Neural cell (in vitro differentiated cells): ENCODE results near the gene ACOXL. TPM values are rescaled to one million over a fixed set of nuclear protein-coding genes. Genes with fewer than 3 reads are reported as not detected.

Experiments used
- H2AFZ ChIP-seq: fragments of 200-600, 300-800 bp; sonication (generic), shearing (Covaris generic); 2 replicates; pipeline ENCODE4 v1.6.0; 2014; ENCODE audit warnings: low read depth, mild to moderate bottlenecking, antibody characterized with exemption, low read length, moderate library complexity
- H3F3A ChIP-seq: fragments of 200-600 bp; shearing (Covaris generic); 2 replicates; pipeline ENCODE4 v1.6.1; 2016; ENCODE audit warnings: mild to moderate bottlenecking, moderate library complexity, mixed read lengths, antibody characterized with exemption, low read length; ENCODE audit not compliant: insufficient read depth, poor library complexity, severe bottlenecking
- H3K27ac ChIP-seq: fragments of 200-600, 300-800 bp; sonication (generic), shearing (Covaris generic); 2 replicates; pipeline ENCODE4 v1.5.1; 2014; ENCODE audit warnings: mild to moderate bottlenecking, low read length, moderate library complexity
- H3K27me3 ChIP-seq: fragments of 300-800, 200-600 bp; sonication (generic), shearing (Covaris generic); 2 replicates; pipeline ENCODE4 v1.6.0; 2014; ENCODE audit warnings: mild to moderate bottlenecking, low read depth, low read length, moderate library complexity; ENCODE audit not compliant: insufficient read depth
- H3K36me3 ChIP-seq: fragments of 300-800, 200-600 bp; sonication (generic), shearing (Covaris generic); 2 replicates; pipeline ENCODE4 v1.5.1; 2014; ENCODE audit warnings: mild to moderate bottlenecking, antibody characterized with exemption, low read length, moderate library complexity; ENCODE audit not compliant: insufficient read depth
- H3K4me2 ChIP-seq: fragments of 300-800, 200-600 bp; sonication (generic), shearing (Covaris generic); 2 replicates; pipeline ENCODE4 v1.6.0; 2014; ENCODE audit warnings: mild to moderate bottlenecking, low read length
- H3K4me3 ChIP-seq: fragments of 300-800, 200-600 bp; sonication (generic), shearing (Covaris generic); 2 replicates; pipeline ENCODE4 v1.5.1; 2014; ENCODE audit warnings: mild to moderate bottlenecking, low read length, moderate library complexity
- H3K79me2 ChIP-seq: fragments of 200-600 bp; shearing (Covaris generic); replicated peaks from 2 replicates; pipeline ENCODE4 v1.6.0; 2014; ENCODE audit warnings: mild to moderate bottlenecking, low read length, moderate library complexity; ENCODE audit not compliant: insufficient read depth
- H3K9ac ChIP-seq: fragments of 300-800, 200-600 bp; sonication (generic), shearing (Covaris generic); 2 replicates; pipeline ENCODE4 v1.6.1; 2016; ENCODE audit warnings: mild to moderate bottlenecking, low read length, mixed read lengths
- H3K9me2 ChIP-seq: fragments of 200-600 bp; shearing (Covaris generic); 2 replicates; pipeline ENCODE4 v1.6.1; 2016; ENCODE audit warnings: mild to moderate bottlenecking, low read length, mixed read lengths; ENCODE audit not compliant: insufficient read depth
- H3K9me3 ChIP-seq: fragments of 200-600, 300-800 bp; sonication (generic), shearing (Covaris generic); 2 replicates; pipeline ENCODE4 v1.6.1; 2016; ENCODE audit warnings: mild to moderate bottlenecking, mixed run types, low read length, moderate library complexity, mixed read lengths
- H4K20me1 ChIP-seq: fragments of 200-600 bp; shearing (Covaris generic); 2 replicates; pipeline ENCODE4 v1.6.1; 2016; ENCODE audit warnings: mild to moderate bottlenecking, mixed run types; ENCODE audit not compliant: insufficient read depth
- CTCF ChIP-seq: fragments of 450-650 bp; IDR thresholded peaks from 2 replicates; pipeline ENCODE4 v1.5.1; 2014; ENCODE audit warnings: antibody characterized with exemption, mild to moderate bottlenecking, moderate library complexity; ENCODE audit not compliant: poor library complexity, severe bottlenecking
- EP300 ChIP-seq: fragments of 450-650 bp; conservative IDR thresholded peaks from 2 replicates; pipeline ENCODE4 v1.6.1; 2014; ENCODE audit warnings: antibody characterized with exemption, mild to moderate bottlenecking, moderate library complexity; ENCODE audit not compliant: poor library complexity, severe bottlenecking
- EZH2 ChIP-seq: fragments of 200-600, 300-800 bp; shearing (Covaris generic), sonication (generic); IDR thresholded peaks from 2 replicates; pipeline ENCODE4 v1.6.1; 2014; ENCODE audit warnings: antibody characterized with exemption, low read length, borderline replicate concordance, mild to moderate bottlenecking; ENCODE audit not compliant: insufficient read depth, poor library complexity, severe bottlenecking
- MXI1 ChIP-seq: fragments of 450-650 bp; conservative IDR thresholded peaks from 2 replicates; pipeline ENCODE4 v1.6.1; 2014; ENCODE audit warnings: antibody characterized with exemption, mild to moderate bottlenecking; ENCODE audit not compliant: poor library complexity, severe bottlenecking
- POLR2AphosphoS5 ChIP-seq: IDR thresholded peaks from 2 replicates; pipeline ENCODE4 v1.6.1; 2012
- RAD21 ChIP-seq: fragments of 450-650 bp; conservative IDR thresholded peaks from 2 replicates; pipeline ENCODE4 v1.6.1; 2014; ENCODE audit warnings: antibody characterized with exemption, mild to moderate bottlenecking, moderate library complexity
- SMC3 ChIP-seq: fragments of 450-650 bp; conservative IDR thresholded peaks from 2 replicates; pipeline ENCODE4 v1.6.1; 2014; ENCODE audit warnings: antibody characterized with exemption, mild to moderate bottlenecking, moderate library complexity; ENCODE audit not compliant: poor library complexity
- TAF1 ChIP-seq: IDR thresholded peaks from 2 replicates; pipeline ENCODE4 v1.6.1; 2012; ENCODE audit warnings: low read depth
- polyA plus RNA-seq: library from polyadenylated mRNA; depleted of rRNA; stranded (reverse); fragments of >200 nt; gene quantifications from 2 replicates; pipeline ENCODE4 v1.2.3, GENCODE V29; 2014
- TF ChIP-seq, protein P1 (sequence below): IDR thresholded peaks from 2 replicates; pipeline ENCODE4 v1.6.1; 2012; ENCODE audit warnings: borderline replicate concordance

The ACOXL gene
- polyA plus RNA-seq, 1 donor from 2014 or later = not detected

DNA sequence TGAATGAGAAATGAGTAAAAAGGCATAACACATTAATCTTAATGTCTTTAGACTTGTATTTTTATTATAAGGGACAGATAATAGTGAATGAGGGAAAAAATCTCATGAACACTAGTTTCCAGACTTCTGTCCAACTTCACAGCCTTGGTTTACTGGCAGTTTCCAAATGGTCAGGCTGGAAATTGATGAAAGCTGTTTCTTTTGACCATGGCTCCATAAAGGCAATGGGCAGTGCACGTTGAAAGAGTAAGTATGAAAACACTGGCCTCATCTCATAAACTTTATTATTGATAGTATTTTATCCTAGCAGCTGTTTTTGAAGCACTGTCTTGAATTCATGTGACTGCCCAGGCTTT is 411.4 kb downstream of the ACOXL start:
- H3K4me3 ChIP-seq = no peak overlapping the region
- no peaks in the 10 kb centered on the region for H4K20me1 ChIP-seq
- no peak overlapping the region for H3K9ac ChIP-seq
- H3K9me3 ChIP-seq = no peaks in the 10 kb centered on the region
- no peak for TF ChIP-seq EP300
- TF ChIP-seq MXI1 = no peak
- no peak for TF ChIP-seq RAD21
- TF ChIP-seq, protein P1, sequence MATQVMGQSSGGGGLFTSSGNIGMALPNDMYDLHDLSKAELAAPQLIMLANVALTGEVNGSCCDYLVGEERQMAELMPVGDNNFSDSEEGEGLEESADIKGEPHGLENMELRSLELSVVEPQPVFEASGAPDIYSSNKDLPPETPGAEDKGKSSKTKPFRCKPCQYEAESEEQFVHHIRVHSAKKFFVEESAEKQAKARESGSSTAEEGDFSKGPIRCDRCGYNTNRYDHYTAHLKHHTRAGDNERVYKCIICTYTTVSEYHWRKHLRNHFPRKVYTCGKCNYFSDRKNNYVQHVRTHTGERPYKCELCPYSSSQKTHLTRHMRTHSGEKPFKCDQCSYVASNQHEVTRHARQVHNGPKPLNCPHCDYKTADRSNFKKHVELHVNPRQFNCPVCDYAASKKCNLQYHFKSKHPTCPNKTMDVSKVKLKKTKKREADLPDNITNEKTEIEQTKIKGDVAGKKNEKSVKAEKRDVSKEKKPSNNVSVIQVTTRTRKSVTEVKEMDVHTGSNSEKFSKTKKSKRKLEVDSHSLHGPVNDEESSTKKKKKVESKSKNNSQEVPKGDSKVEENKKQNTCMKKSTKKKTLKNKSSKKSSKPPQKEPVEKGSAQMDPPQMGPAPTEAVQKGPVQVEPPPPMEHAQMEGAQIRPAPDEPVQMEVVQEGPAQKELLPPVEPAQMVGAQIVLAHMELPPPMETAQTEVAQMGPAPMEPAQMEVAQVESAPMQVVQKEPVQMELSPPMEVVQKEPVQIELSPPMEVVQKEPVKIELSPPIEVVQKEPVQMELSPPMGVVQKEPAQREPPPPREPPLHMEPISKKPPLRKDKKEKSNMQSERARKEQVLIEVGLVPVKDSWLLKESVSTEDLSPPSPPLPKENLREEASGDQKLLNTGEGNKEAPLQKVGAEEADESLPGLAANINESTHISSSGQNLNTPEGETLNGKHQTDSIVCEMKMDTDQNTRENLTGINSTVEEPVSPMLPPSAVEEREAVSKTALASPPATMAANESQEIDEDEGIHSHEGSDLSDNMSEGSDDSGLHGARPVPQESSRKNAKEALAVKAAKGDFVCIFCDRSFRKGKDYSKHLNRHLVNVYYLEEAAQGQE = no peak
- no peak for TF ChIP-seq EZH2
- TF ChIP-seq TAF1 = no peak
- no peaks in the 10 kb centered on the region for H3K36me3 ChIP-seq
- no peak overlapping the region for H3K4me2 ChIP-seq
- H3K27ac ChIP-seq = no peak overlapping the region
- H2AFZ ChIP-seq = no peak overlapping the region
- no peaks in the 10 kb centered on the region for H3F3A ChIP-seq
- no peaks in the 10 kb centered on the region for H3K79me2 ChIP-seq
- H3K27me3 ChIP-seq = peaks cover 30% of the 10 kb centered on the region
- H3K9me2 ChIP-seq = no peaks in the 10 kb centered on the region

- no peaks in the 10 kb centered on the region for H3K36me3 ChIP-seq
- peaks cover 30% of the 10 kb centered on the region for H3K27me3 ChIP-seq
- H2AFZ ChIP-seq = no peak overlapping the region
- H3K4me2 ChIP-seq = no peak overlapping the region
- TF ChIP-seq POLR2AphosphoS5 (no peak), MXI1 (no peak), RAD21 (no peak), TAF1 (no peak), SMC3 (no peak), EZH2 (no peak), CTCF (no peak), EP300 (no peak)
- TF ChIP-seq, protein P1 = no peak
- H4K20me1 ChIP-seq = no peaks in the 10 kb centered on the region
- H3K79me2 ChIP-seq = no peaks in the 10 kb centered on the region
- no peak overlapping the region for H3K9ac ChIP-seq
- no peaks in the 10 kb centered on the region for H3F3A ChIP-seq
- no peaks in the 10 kb centered on the region for H3K9me2 ChIP-seq
- no peak overlapping the region for H3K27ac ChIP-seq
- H3K9me3 ChIP-seq = no peaks in the 10 kb centered on the region
- no peak overlapping the region for H3K4me3 ChIP-seq
Measured at GRCh38 chr2:111145103-111145760, 412.9 kb downstream of the ACOXL start.
